ENCODE measurements around the gene KLHL18. TPM values are rescaled to one million over a fixed set of nuclear protein-coding genes. Genes with fewer than 3 reads are reported as not detected.

The KLHL18 gene
- total and polyA plus RNA-seq, 9 donors, result 10.6 to 17.3 (median 14.2) TPM

DNA sequence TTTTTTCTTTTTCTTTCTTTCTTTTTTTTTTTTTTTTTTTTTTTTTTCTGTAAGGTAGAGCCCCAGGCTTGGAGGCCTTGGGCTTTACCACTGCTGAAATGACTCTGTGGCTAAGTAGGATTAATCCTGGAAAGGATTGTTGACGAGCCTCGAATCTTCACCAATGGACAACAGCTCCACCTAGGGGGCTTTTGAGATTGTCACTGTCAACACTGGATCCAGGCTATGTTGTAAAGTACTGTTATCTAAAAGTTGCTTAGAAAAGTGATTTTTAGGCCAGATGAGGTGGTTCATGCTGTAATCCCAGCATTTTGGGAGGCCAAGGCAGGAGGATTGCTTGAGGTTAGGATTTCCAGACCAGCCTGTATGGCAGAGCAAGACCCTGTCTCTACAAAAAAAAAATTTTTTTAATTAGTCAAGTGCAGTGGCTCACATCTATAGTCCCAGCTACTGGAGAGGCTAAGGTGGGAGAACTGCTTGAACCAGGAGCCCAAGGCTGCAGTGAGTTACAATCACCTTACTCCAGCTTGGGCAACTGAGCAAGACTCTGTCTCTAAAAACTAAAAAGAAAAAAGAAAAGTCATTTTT, 41.6 kb downstream of the KLHL18 start:
- Histone ChIP-seq H3K36me3 (ENCODE audit: control insufficient read depth, insufficient read depth, low read length) (peaks cover 56% of the 10 kb centered on the region), H3K4me3 (ENCODE audit: low read length) (no peak overlapping the region), H3K27me3 (ENCODE audit: control insufficient read depth, insufficient read depth, low read length) (no peaks in the 10 kb centered on the region), H3K4me1 (ENCODE audit: control insufficient read depth, insufficient read depth, low read length) (no peaks in the 10 kb centered on the region), H3K27ac (ENCODE audit: low read length) (no peak overlapping the region), H3K9me3 (replicated peaks; ENCODE audit: control insufficient read depth, low read depth, low read length) (no peaks in the 10 kb centered on the region)
- WGBS (ENCODE audit: insufficient coverage), result no CpG with 5 or more reads among the region's 2 CpGs
- peak; percentile 86 for DNase-seq

DNA sequence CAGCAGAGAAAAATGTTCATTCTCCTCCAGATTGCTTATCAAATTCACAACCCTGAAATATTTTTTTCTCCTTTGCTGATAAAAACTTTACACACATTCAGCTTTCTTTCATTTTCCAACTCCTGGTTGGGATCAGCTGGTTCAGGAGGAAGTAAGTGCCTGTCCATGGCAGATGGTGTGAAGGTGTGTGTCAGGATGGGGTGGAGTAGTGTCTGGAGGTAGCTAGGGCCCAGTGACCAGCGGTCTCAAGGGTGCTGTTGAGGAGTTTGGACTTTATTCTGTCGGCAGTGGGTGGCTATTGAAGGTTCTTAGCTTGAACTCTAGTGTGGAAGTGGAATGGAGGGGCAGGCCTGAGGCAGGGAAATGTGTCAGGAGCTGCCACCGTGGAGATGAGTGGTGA, 51.2 kb downstream of the KLHL18 start:
- H3K36me3 ChIP-seq (ENCODE audit: control insufficient read depth, insufficient read depth, low read length), result peaks cover 75% of the 10 kb centered on the region
- 73% methylated on average over 3 of the region's 3 CpGs for WGBS (ENCODE audit: insufficient coverage)

DNA sequence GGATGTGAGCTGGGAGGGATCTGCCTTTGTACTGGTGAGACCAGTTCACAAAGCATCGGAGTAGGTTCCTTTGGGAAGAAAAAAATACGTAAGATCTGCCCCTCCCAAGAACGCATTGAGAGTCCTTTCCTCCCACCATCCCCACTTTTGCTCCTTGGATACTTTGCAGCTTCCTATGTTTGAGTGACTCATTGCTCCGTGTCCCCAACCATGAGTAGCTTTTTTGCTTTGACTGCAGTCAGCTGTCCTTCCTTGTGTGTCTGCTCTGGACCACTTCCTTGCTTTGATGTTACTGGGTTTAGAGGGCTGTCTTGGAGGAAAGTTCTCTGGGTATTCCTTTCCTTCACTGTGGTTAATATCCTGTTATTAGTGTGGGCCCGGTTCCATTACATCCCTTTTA, 54.9 kb downstream of the KLHL18 start:
- H3K36me3 ChIP-seq (ENCODE audit: control insufficient read depth, insufficient read depth, low read length), result peaks cover 82% of the 10 kb centered on the region
- H3K27me3 ChIP-seq (ENCODE audit: control insufficient read depth, insufficient read depth, low read length), result no peaks in the 10 kb centered on the region
- H3K9me3 ChIP-seq (replicated peaks; ENCODE audit: control insufficient read depth, low read depth, low read length), result no peaks in the 10 kb centered on the region
- no peak overlapping the region for H3K4me3 ChIP-seq (ENCODE audit: low read length)
- peaks cover 9% of the 10 kb centered on the region for H3K4me1 ChIP-seq (ENCODE audit: control insufficient read depth, insufficient read depth, low read length)
- DNase-seq, result no peak
- no peak overlapping the region for H3K27ac ChIP-seq (ENCODE audit: low read length)
- WGBS (ENCODE audit: insufficient coverage), result 58% methylated on average over 2 of the region's 5 CpGs

More for the DNA sequence above, 51.2 kb downstream of the KLHL18 start:
- no peak for DNase-seq
- Histone ChIP-seq H3K27me3 (ENCODE audit: control insufficient read depth, insufficient read depth, low read length) (no peaks in the 10 kb centered on the region), H3K27ac (ENCODE audit: low read length) (no peak overlapping the region), H3K4me3 (ENCODE audit: low read length) (no peak overlapping the region), H3K4me1 (ENCODE audit: control insufficient read depth, insufficient read depth, low read length) (peaks cover 5% of the 10 kb centered on the region), H3K9me3 (replicated peaks; ENCODE audit: control insufficient read depth, low read depth, low read length) (no peaks in the 10 kb centered on the region)

DNA sequence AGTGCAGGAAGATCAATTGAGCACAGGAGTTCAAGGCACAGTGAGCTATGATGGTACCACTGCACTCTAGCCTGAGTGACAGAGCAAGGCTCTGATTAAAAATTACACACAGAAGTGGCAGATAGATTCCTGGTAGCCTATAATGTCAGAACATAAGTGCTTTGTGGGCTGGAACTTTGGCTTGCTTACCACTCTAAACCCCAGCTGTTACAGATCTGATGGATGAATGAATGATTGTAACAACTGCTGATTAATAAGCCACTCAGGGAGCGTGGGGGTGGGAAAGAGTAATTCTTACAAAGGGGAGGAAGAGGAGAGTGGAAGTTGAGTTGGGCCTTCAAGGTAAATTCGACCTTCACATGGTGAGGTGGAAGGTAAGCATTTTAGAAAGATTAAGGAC, 57.2 kb downstream of the KLHL18 start:
- WGBS (ENCODE audit: insufficient coverage), result 90% methylated on average over 2 of the region's 2 CpGs
- H3K9me3 ChIP-seq (replicated peaks; ENCODE audit: control insufficient read depth, low read depth, low read length), result no peaks in the 10 kb centered on the region
- peaks cover 81% of the 10 kb centered on the region for H3K36me3 ChIP-seq (ENCODE audit: control insufficient read depth, insufficient read depth, low read length)
- peaks cover 9% of the 10 kb centered on the region for H3K4me1 ChIP-seq (ENCODE audit: control insufficient read depth, insufficient read depth, low read length)
- peak; percentile 24 for DNase-seq
- H3K27ac ChIP-seq (ENCODE audit: low read length), result no peak overlapping the region
- no peaks in the 10 kb centered on the region for H3K27me3 ChIP-seq (ENCODE audit: control insufficient read depth, insufficient read depth, low read length)
- no peak overlapping the region for H3K4me3 ChIP-seq (ENCODE audit: low read length)

DNA sequence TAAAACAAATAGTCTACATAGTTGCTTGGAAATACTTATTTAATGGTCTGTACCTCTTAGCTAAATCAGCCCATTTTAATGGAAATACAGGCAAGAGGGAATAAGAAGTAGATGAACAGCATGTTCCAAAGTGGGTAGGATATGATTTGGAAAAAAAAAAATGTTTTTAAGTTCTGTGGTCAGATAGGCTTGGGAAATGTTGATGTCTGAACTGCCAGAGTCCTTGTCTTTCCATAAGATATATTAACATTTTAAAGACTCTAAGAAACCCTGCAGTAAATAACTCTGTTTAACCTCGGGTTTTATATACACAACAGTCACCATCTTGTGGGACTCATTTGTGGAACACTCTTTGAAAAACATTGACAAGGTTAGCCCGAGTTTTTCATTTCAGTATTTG, 58.1 kb downstream of the KLHL18 start:
- H3K4me1 ChIP-seq (ENCODE audit: control insufficient read depth, insufficient read depth, low read length), result peaks cover 11% of the 10 kb centered on the region
- H3K4me3 ChIP-seq (ENCODE audit: low read length), result no peak overlapping the region
- DNase-seq, result no peak
- no peaks in the 10 kb centered on the region for H3K27me3 ChIP-seq (ENCODE audit: control insufficient read depth, insufficient read depth, low read length)
- H3K27ac ChIP-seq (ENCODE audit: low read length), result no peak overlapping the region
- no peaks in the 10 kb centered on the region for H3K9me3 ChIP-seq (replicated peaks; ENCODE audit: control insufficient read depth, low read depth, low read length)
- WGBS (ENCODE audit: insufficient coverage), result no CpG with 5 or more reads among the region's 2 CpGs
- peaks cover 83% of the 10 kb centered on the region for H3K36me3 ChIP-seq (ENCODE audit: control insufficient read depth, insufficient read depth, low read length)

DNA sequence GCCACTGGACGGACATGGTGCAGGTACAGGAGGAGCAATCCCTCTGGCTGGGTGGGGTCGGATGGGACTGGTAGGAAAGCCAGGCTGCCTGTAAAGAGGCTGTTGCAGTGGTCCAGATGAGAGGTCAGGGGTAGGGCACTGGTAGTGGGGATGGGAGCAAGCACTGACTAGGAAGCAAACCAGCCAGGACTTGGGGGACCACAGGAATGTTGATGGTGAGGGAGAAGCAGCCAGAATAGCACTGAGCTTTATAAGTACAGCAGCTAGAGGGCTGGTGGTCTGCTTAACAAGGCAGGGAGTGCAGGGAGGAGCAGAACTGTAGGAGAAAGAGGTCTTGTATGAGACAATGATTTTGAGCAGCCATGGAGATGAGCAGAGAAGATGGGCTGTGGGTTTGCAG, 59.4 kb downstream of the KLHL18 start:
- H3K4me1 ChIP-seq (ENCODE audit: control insufficient read depth, insufficient read depth, low read length), result peaks cover 11% of the 10 kb centered on the region
- H3K9me3 ChIP-seq (replicated peaks; ENCODE audit: control insufficient read depth, low read depth, low read length), result no peaks in the 10 kb centered on the region
- DNase-seq, result no peak
- no peak overlapping the region for H3K27ac ChIP-seq (ENCODE audit: low read length)
- no peak overlapping the region for H3K4me3 ChIP-seq (ENCODE audit: low read length)
- H3K27me3 ChIP-seq (ENCODE audit: control insufficient read depth, insufficient read depth, low read length), result no peaks in the 10 kb centered on the region
- WGBS (ENCODE audit: insufficient coverage), result 92% methylated on average over 2 of the region's 2 CpGs
- peaks cover 79% of the 10 kb centered on the region for H3K36me3 ChIP-seq (ENCODE audit: control insufficient read depth, insufficient read depth, low read length)

DNA sequence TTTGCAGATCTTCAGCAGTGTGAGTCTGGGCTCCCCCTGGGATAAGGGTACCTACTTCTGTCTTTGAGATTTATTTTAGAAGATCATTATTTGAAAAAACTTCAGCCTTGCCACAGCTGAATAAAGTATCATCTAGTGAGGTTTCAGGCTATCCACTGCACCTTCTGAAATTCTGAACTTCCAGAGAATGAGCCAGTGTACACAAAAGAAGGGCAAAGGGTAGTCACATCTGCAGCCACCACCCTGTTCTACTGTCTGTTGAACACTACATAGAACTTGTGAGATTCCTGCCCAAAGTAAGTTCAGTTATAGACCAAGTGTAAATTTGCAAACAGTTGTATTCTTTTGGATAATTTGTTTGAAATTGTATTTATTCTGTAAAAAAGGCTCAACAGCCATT, 60.1 kb downstream of the KLHL18 start:
- Histone ChIP-seq H3K27ac (ENCODE audit: low read length) (no peak overlapping the region), H3K27me3 (ENCODE audit: control insufficient read depth, insufficient read depth, low read length) (no peaks in the 10 kb centered on the region), H3K4me1 (ENCODE audit: control insufficient read depth, insufficient read depth, low read length) (peaks cover 7% of the 10 kb centered on the region), H3K9me3 (replicated peaks; ENCODE audit: control insufficient read depth, low read depth, low read length) (no peaks in the 10 kb centered on the region), H3K36me3 (ENCODE audit: control insufficient read depth, insufficient read depth, low read length) (peaks cover 76% of the 10 kb centered on the region), H3K4me3 (ENCODE audit: low read length) (no peak overlapping the region)
- no peak for DNase-seq

DNA sequence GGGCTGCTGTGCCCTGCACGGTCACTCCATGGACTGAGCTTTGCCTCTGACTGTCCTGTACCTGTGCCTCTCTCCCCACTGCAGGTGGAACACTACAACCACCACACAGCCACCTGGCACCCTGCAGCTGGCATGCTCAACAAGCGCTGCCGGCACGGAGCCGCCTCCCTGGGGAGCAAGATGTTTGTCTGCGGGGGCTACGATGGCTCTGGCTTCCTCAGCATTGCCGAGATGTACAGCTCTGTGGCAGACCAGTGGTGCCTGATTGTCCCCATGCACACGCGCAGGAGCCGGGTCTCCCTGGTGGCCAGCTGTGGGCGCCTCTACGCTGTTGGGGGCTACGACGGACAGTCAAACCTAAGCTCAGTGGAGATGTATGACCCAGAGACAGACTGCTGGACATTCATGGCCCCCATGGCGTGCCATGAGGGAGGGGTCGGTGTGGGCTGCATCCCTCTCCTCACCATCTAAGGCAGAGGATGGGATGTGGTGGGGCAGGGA, 60.8 kb downstream of the KLHL18 start:
- H3K4me1 ChIP-seq (ENCODE audit: control insufficient read depth, insufficient read depth, low read length), result peaks cover 7% of the 10 kb centered on the region
- no peaks in the 10 kb centered on the region for H3K27me3 ChIP-seq (ENCODE audit: control insufficient read depth, insufficient read depth, low read length)
- WGBS (ENCODE audit: insufficient coverage), result 92% methylated on average over 14 of the region's 17 CpGs
- H3K27ac ChIP-seq (ENCODE audit: low read length), result no peak overlapping the region
- peaks cover 69% of the 10 kb centered on the region for H3K36me3 ChIP-seq (ENCODE audit: control insufficient read depth, insufficient read depth, low read length)
- DNase-seq, result no peak
- H3K4me3 ChIP-seq (ENCODE audit: low read length), result no peak overlapping the region
- H3K9me3 ChIP-seq (replicated peaks; ENCODE audit: control insufficient read depth, low read depth, low read length), result no peaks in the 10 kb centered on the region

DNA sequence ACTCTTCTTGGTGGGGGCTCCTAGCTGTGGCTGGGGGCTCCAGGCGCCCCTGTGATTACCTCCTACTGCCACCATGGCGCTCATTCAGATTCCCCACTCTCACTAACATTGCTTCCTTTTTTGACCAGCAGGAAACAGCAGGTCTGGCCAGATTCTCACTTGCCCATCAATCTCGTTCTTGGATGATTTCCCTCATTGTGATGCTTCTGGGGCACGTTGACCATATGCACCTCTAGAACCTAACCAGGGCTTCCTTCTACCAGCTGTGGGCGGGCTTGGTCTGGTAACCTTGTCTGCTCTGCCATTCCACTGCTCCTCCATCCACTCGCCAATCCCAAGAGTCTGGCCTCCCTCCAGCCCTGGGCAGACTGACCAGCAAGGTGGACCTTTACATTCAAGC, 62.2 kb downstream of the KLHL18 start:
- Histone ChIP-seq H3K27me3 (ENCODE audit: control insufficient read depth, insufficient read depth, low read length) (no peaks in the 10 kb centered on the region), H3K4me3 (ENCODE audit: low read length) (no peak overlapping the region), H3K4me1 (ENCODE audit: control insufficient read depth, insufficient read depth, low read length) (peaks cover 7% of the 10 kb centered on the region), H3K9me3 (replicated peaks; ENCODE audit: control insufficient read depth, low read depth, low read length) (no peaks in the 10 kb centered on the region), H3K36me3 (ENCODE audit: control insufficient read depth, insufficient read depth, low read length) (peaks cover 57% of the 10 kb centered on the region), H3K27ac (ENCODE audit: low read length) (no peak overlapping the region)
- WGBS (ENCODE audit: insufficient coverage), result 88% methylated on average over 6 of the region's 6 CpGs
- DNase-seq, result no peak

DNA sequence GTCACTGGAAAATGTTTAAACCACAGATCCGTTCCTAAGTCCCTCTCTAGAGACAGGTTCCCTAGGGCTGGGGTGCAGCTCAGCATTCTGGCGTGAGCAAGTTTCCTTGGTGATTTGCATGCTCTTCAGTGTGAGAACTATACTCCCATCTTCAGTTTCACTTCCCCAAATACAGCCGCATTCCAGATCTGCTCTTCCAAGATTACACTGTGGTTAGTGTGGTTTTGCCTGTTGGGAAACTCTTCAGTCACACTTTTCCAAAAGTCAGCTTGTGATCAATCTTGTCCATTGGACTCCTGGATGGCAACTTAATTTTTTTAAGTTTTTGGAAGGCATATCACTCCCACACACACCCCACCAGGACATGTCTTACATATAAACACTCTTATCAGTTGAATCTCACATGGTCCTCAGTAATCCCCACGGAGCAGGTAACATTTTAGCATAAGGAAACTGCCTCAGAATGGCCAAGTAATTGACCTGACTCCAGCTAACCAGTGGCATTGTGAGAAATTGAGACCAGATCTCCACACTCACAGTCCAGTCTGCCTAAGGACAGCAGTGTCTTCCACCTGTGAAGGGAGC, 64.6 kb downstream of the KLHL18 start:
- Histone ChIP-seq H3K9me3 (replicated peaks; ENCODE audit: control insufficient read depth, low read depth, low read length) (no peaks in the 10 kb centered on the region), H3K27ac (ENCODE audit: low read length) (no peak overlapping the region), H3K36me3 (ENCODE audit: control insufficient read depth, insufficient read depth, low read length) (peaks cover 43% of the 10 kb centered on the region), H3K4me3 (ENCODE audit: low read length) (no peak overlapping the region), H3K4me1 (ENCODE audit: control insufficient read depth, insufficient read depth, low read length) (peaks cover 3% of the 10 kb centered on the region), H3K27me3 (ENCODE audit: control insufficient read depth, insufficient read depth, low read length) (no peaks in the 10 kb centered on the region)
- 60% methylated on average over 2 of the region's 4 CpGs for WGBS (ENCODE audit: insufficient coverage)
- DNase-seq, result peak; percentile 62

All from muscle of leg (tissue), 11 donors.